GM18520 (cell line): ENCODE data around the gene ULK1.

Experiments used
- ATAC-seq: cut with Tn5 transposase; IDR thresholded peaks from one replicate; pipeline ENCODE4 v1.9.1; 2021; ENCODE audit not compliant: unreplicated experiment

Gene ULK1

DNA sequence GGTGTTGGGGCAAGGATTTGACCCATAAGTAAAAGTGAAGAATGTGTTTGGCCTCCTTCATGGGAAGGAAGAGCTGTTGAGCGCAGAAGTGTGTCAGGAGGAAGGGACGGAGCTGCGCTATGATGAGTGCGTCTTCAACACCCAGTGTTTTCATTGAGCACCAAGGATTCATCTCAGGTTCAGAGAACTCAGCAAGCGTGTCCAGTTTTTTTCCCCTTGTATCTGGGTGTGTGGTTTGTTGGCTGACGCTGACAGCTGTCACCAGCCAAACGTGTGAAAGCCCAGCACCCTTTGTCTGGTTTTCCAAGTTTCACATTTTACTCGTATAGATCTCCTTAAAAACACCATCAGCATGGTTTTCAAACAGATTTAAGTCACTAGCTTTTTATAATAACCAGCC, 67.6 kb downstream of the ULK1 start:
- no peak for ATAC-seq

- no peak for ATAC-seq
Measured at GRCh38 chr12:131963381-131963780, 69.0 kb downstream of the ULK1 start.

- no peak for ATAC-seq
Measured at GRCh38 chr12:131965073-131965472, 70.7 kb downstream of the ULK1 start.

GRCh38 chr12:131971226-131971625, 76.8 kb downstream of the ULK1 start:
- ATAC-seq: no peak
